K562 (cell line): ENCODE results near the gene TMEM141. TPM values are rescaled to one million over a fixed set of nuclear protein-coding genes. Genes with fewer than 3 reads are reported as not detected.

ENCODE experiments used
- POLR3G ChIP-seq: IDR thresholded peaks from 2 replicates; pipeline ENCODE4 v1.6.1; 2011; ENCODE audit not compliant: insufficient read length, insufficient replicate concordance; ENCODE audit errors: extremely low read depth
- RBFOX2 ChIP-seq: fragments of 200-400 bp; formaldehyde crosslinking; IDR thresholded peaks from 2 replicates; pipeline ENCODE4 v1.6.1; 2017; ENCODE audit warnings: low read depth, mild to moderate bottlenecking, low read length, moderate library complexity
- REST ChIP-seq, 2 experiments: fragments of 450-650 bp; formaldehyde crosslinking in 1 of 2; IDR thresholded peaks; 2 replicates each; pipeline versions ENCODE4 v1.4.0 to v1.6.1; 2014 to 2020; ENCODE audit warnings: mild to moderate bottlenecking in 2 of 2, borderline replicate concordance in 1 of 2, low read depth in 1 of 2
- RNF2 ChIP-seq: sonication (generic); IDR thresholded peaks from 2 replicates; pipeline ENCODE4 v1.6.1; 2016
- ZNF76 ChIP-seq: fragments of 250-450 bp; sonication (Bioruptor Pico); IDR thresholded peaks from 2 replicates; pipeline ENCODE4 v1.4.0; 2020; ENCODE audit warnings: mild to moderate bottlenecking, moderate library complexity, borderline replicate concordance
- ZNF830 ChIP-seq: fragments of 250-450 bp; sonication (Bioruptor Pico); IDR thresholded peaks from 2 replicates; pipeline ENCODE4 v1.5.0; 2021; ENCODE audit warnings: mild to moderate bottlenecking
- polyA plus RNA-seq, 8 experiments: library from polyadenylated mRNA; depleted of rRNA in 4 of 8; stranded (reverse) in 5 of 8; unstranded in 3 of 8; fragments of >200 nt; fragmentation: Nextera tagmentation in 2 of 8; fragmentation: Illumina TruSeq in 1 of 8; extraction: Ambion mirVana in 2 of 8; extraction: Trizol in 1 of 8; gene quantifications; 2 replicates each; pipeline versions ENCODE4 v1.2.1 to v1.2.3, GENCODE V29; 2011 to 2014; ENCODE audit warnings: inconsistent platforms in 1 of 8, missing spikeins in 1 of 8
- total RNA-seq, 7 experiments: library from RNA; depleted of rRNA in 6 of 7; stranded (reverse); fragments of >200 nt in 6 of 7; fragmentation: Illumina TruSeq in 2 of 7; extraction: Trizol in 2 of 7; gene quantifications; 2 replicates each; pipeline versions ENCODE4 v1.2.1 to v1.2.3, GENCODE V29; 2011 to 2021; ENCODE audit warnings: low replicate concordance in 1 of 7
- TF ChIP-seq, protein P1 (sequence below): fragments of 450-650 bp; formaldehyde crosslinking; IDR thresholded peaks from 2 replicates; pipeline ENCODE4 v1.4.0; 2020; ENCODE audit warnings: mild to moderate bottlenecking, moderate library complexity
- TF ChIP-seq, protein P2 (sequence below): sonication (generic); formaldehyde crosslinking; IDR thresholded peaks from 2 replicates; pipeline ENCODE4 v1.8.0; 2022; ENCODE audit warnings: missing genetic modification reagents, mild to moderate bottlenecking, borderline replicate concordance
- TF ChIP-seq, protein P3 (sequence below): fragments of 450-650 bp; IDR thresholded peaks from 2 replicates; pipeline ENCODE4 v1.6.1; 2016; ENCODE audit warnings: borderline replicate concordance

The TMEM141 gene
- total and polyA plus RNA-seq, 9 of the 15 experiments (the other 6 are each of a cell fraction or from before 2014, with no cell fraction given): 21.5 to 123 (median 74.8) TPM

DNA sequence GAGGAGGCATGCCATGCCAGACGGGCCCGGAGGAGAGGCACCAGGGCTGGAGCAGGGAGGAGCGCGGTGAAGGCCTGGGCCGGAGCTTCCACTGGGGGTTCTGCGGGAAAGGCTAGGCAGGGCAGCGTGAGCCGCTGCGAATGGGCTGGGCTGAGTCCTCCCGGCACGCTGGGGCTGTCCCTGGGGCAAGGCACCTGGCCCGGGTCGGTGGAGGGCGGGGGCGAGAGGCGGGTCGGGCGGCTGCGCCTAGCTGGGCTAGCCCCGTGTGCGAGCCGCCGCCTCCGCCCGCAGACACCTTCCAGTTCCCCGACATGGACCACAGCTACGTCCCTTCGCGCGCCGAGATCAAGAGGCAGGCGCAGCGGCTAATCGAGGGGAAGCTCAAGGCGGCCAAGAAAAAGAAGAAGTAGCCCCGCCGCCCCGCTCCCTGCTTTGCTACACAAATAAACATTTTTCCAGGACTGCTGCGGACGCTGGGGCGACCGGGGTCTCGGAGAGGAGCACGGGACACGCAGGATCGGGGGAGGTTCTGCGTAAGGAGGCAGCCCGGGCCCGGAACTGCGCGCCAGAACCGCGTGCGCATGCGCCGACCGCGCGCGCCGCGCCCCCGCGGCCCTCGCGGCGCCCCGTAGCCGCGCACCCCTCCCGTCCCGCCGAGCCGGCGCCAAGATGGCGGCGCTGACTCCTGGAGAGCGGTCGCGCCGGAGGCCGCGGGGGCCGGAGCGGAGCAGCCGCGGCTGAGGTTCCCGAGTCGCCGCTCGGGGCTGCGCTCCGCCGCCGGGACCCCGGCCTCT, 16.3 kb downstream of the TMEM141 start, which contains the start of gene RABL6 (continued):
- TF ChIP-seq ZNF76 (CRISPR knock-in tag): 0 out of 2 replicates have a peak, but pooled peaks have one; percentile 33
- TF ChIP-seq RBFOX2: peak; percentile 69; the same call in 1 of the 2 replicates
- TF ChIP-seq RNF2: 0 out of 2 replicates have a peak, but pooled peaks have one; percentile 26
- TF ChIP-seq, protein P1, sequence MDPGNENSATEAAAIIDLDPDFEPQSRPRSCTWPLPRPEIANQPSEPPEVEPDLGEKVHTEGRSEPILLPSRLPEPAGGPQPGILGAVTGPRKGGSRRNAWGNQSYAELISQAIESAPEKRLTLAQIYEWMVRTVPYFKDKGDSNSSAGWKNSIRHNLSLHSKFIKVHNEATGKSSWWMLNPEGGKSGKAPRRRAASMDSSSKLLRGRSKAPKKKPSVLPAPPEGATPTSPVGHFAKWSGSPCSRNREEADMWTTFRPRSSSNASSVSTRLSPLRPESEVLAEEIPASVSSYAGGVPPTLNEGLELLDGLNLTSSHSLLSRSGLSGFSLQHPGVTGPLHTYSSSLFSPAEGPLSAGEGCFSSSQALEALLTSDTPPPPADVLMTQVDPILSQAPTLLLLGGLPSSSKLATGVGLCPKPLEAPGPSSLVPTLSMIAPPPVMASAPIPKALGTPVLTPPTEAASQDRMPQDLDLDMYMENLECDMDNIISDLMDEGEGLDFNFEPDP: no peak
- no peak for TF ChIP-seq REST (IDR thresholded peaks at IDR 0.05; ENCODE audit: borderline replicate concordance)
- TF ChIP-seq REST (CRISPR knock-in tag; IDR thresholded peaks at IDR 0.05; ENCODE audit: low read depth): no peak
- TF ChIP-seq, protein P2, sequence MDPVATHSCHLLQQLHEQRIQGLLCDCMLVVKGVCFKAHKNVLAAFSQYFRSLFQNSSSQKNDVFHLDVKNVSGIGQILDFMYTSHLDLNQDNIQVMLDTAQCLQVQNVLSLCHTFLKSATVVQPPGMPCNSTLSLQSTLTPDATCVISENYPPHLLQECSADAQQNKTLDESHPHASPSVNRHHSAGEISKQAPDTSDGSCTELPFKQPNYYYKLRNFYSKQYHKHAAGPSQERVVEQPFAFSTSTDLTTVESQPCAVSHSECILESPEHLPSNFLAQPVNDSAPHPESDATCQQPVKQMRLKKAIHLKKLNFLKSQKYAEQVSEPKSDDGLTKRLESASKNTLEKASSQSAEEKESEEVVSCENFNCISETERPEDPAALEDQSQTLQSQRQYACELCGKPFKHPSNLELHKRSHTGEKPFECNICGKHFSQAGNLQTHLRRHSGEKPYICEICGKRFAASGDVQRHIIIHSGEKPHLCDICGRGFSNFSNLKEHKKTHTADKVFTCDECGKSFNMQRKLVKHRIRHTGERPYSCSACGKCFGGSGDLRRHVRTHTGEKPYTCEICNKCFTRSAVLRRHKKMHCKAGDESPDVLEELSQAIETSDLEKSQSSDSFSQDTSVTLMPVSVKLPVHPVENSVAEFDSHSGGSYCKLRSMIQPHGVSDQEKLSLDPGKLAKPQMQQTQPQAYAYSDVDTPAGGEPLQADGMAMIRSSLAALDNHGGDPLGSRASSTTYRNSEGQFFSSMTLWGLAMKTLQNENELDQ (CRISPR knock-in tag): no peak
- TF ChIP-seq POLR3G: no peak
- TF ChIP-seq, protein P3, sequence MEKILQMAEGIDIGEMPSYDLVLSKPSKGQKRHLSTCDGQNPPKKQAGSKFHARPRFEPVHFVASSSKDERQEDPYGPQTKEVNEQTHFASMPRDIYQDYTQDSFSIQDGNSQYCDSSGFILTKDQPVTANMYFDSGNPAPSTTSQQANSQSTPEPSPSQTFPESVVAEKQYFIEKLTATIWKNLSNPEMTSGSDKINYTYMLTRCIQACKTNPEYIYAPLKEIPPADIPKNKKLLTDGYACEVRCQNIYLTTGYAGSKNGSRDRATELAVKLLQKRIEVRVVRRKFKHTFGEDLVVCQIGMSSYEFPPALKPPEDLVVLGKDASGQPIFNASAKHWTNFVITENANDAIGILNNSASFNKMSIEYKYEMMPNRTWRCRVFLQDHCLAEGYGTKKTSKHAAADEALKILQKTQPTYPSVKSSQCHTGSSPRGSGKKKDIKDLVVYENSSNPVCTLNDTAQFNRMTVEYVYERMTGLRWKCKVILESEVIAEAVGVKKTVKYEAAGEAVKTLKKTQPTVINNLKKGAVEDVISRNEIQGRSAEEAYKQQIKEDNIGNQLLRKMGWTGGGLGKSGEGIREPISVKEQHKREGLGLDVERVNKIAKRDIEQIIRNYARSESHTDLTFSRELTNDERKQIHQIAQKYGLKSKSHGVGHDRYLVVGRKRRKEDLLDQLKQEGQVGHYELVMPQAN: peak; percentile 30; the same call in 1 of the 2 replicates
- no peak for TF ChIP-seq ZNF830 (CRISPR knock-in tag)
